GM23248 (cell line): Measurements from ENCODE around the gene RPS4Y2.

ENCODE experiments used
- EZH2 ChIP-seq: fragments of 200-600 bp; sonication (generic); IDR thresholded peaks from 2 replicates; pipeline ENCODE4 v1.6.1; 2018; ENCODE audit warnings: antibody characterized with exemption, mild to moderate bottlenecking; ENCODE audit not compliant: insufficient read depth, poor library complexity, severe bottlenecking
- EZH2phosphoT487 ChIP-seq: fragments of 200-600 bp; sonication (generic); IDR thresholded peaks from 2 replicates; pipeline ENCODE4 v1.6.1; 2018; ENCODE audit warnings: antibody characterized with exemption, moderate library complexity, mild to moderate bottlenecking, low read depth; ENCODE audit not compliant: insufficient read depth

DNA sequence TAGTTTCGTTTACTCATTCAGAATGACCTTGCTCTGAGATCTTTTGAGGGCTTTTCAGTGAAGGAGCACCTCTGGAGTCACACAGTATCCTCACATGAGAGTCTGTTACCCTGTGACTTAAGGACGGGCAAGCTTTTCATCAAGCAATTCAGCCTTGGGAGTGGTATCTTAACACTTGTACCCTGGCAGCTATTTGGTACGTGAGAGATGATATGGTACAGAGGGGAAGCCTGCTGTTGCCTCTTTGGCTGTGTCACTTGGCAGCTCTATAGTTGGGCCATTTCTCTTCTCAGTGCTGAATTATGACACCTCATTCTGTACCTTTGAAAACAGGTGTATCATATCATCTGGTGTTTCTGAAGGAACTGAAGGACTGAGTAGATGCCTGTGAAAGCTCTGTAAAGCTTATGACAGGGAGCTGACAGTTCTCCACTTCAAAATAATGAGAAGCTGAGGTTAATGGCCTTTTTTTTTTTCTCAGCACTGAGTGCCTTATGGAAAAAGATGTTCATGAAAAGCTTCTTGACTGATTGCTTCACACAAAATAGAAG lies 24.3 kb downstream of the RPS4Y2 start:
- no peak for TF ChIP-seq EZH2
- no peak for TF ChIP-seq EZH2phosphoT487
